HepG2 (cell line): Measurements from ENCODE around the gene ZNF451. TPM values are rescaled to one million over a fixed set of nuclear protein-coding genes. Genes with fewer than 3 reads are reported as not detected.

Experiments used
- CTCF ChIP-seq: sonication (generic); formaldehyde crosslinking; IDR thresholded peaks from 2 replicates; pipeline ENCODE4 v1.5.0; 2020; ENCODE audit warnings: mild to moderate bottlenecking, missing genetic modification reagents, moderate library complexity
- FOXK1 ChIP-seq: sonication (generic); formaldehyde crosslinking; IDR thresholded peaks from 2 replicates; pipeline ENCODE4 v1.4.0; 2020; ENCODE audit warnings: low read depth, missing genetic modification reagents, borderline replicate concordance
- GATAD2A ChIP-seq: IDR thresholded peaks from 2 replicates; pipeline ENCODE4 v1.6.1; 2016
- HES4 ChIP-seq: sonication (generic); formaldehyde crosslinking; IDR thresholded peaks from 2 replicates; pipeline ENCODE4 v1.9.0; 2021; ENCODE audit warnings: mild to moderate bottlenecking, missing genetic modification reagents, borderline replicate concordance
- HOXA7 ChIP-seq: sonication (generic); formaldehyde crosslinking; IDR thresholded peaks from 2 replicates; pipeline ENCODE4 v1.8.1; 2022; ENCODE audit warnings: mild to moderate bottlenecking, missing genetic modification reagents, moderate library complexity
- ISL2 ChIP-seq: sonication (generic); formaldehyde crosslinking; IDR thresholded peaks from 2 replicates; pipeline ENCODE4 v1.5.0; 2020; ENCODE audit warnings: missing genetic modification reagents
- JDP2 ChIP-seq: sonication (generic); formaldehyde crosslinking; IDR thresholded peaks from 2 replicates; pipeline ENCODE4 v1.8.1; 2022; ENCODE audit warnings: missing genetic modification reagents, borderline replicate concordance
- MBNL3 ChIP-seq: fragments of 250-450 bp; sonication (Bioruptor Pico); conservative IDR thresholded peaks from 2 replicates; pipeline ENCODE4 v1.8.0; 2022; ENCODE audit warnings: mild to moderate bottlenecking, inconsistent platforms
- MED13 ChIP-seq: sonication (generic); formaldehyde crosslinking; IDR thresholded peaks from 2 replicates; pipeline ENCODE4 v1.5.0; 2020; ENCODE audit warnings: missing genetic modification reagents
- MXD4 ChIP-seq: IDR thresholded peaks from 2 replicates; pipeline ENCODE4 v1.6.1; 2016; ENCODE audit warnings: mild to moderate bottlenecking, missing biosample characterization, missing genetic modification reagents
- NCOR1 ChIP-seq: fragments of 200-600 bp; sonication (generic); IDR thresholded peaks from 2 replicates; pipeline ENCODE4 v1.7.0; 2017; ENCODE audit warnings: antibody characterized with exemption, low read length, borderline replicate concordance
- NFE2 ChIP-seq: sonication (generic); formaldehyde crosslinking; IDR thresholded peaks from 2 replicates; pipeline ENCODE4 v1.4.0; 2020; ENCODE audit warnings: missing genetic modification reagents
- PAXIP1 ChIP-seq: sonication (generic); formaldehyde crosslinking; conservative IDR thresholded peaks from 2 replicates; pipeline ENCODE4 v1.4.0; 2020; ENCODE audit warnings: mild to moderate bottlenecking, missing genetic modification reagents, moderate library complexity
- SAP130 ChIP-seq: IDR thresholded peaks from 2 replicates; pipeline ENCODE4 v1.6.1; 2016; ENCODE audit warnings: low read depth
- SOX13 ChIP-seq, 3 experiments: fragments of 450-650 bp in 1 of 3; sonication (generic) in 1 of 3; formaldehyde crosslinking in 1 of 3; IDR thresholded peaks in 2 of 3; conservative IDR thresholded peaks in 1 of 3; 2 replicates each; pipeline versions ENCODE4 v1.5.0 to v1.6.1; 2016 to 2020; ENCODE audit warnings: antibody characterized with exemption in 1 of 3, mild to moderate bottlenecking in 1 of 3, missing compliant biosample characterization in 1 of 3, missing genetic modification reagents in 1 of 3, moderate library complexity in 1 of 3
- SOX5 ChIP-seq: IDR thresholded peaks from 2 replicates; pipeline ENCODE4 v1.6.1; 2016; ENCODE audit warnings: borderline replicate concordance
- SOX6 ChIP-seq, 2 experiments: fragments of 450-650 bp in 1 of 2; sonication (generic) in 1 of 2; formaldehyde crosslinking in 1 of 2; IDR thresholded peaks; 2 replicates each; pipeline versions ENCODE4 v1.4.0 to v1.6.1; 2017 to 2020; ENCODE audit warnings: antibody characterized with exemption in 1 of 2, mild to moderate bottlenecking in 1 of 2, missing genetic modification reagents in 1 of 2
- TGIF2 ChIP-seq: IDR thresholded peaks from 2 replicates; pipeline ENCODE4 v1.6.1; 2016; ENCODE audit warnings: control low read depth, missing compliant biosample characterization
- ZBTB43 ChIP-seq: sonication (generic); formaldehyde crosslinking; conservative IDR thresholded peaks from 2 replicates; pipeline ENCODE4 v1.4.0; 2020; ENCODE audit warnings: missing genetic modification reagents
- ZBTB8A ChIP-seq: sonication (generic); formaldehyde crosslinking; IDR thresholded peaks from 2 replicates; pipeline ENCODE4 v1.4.0; 2020; ENCODE audit warnings: mild to moderate bottlenecking, low read depth, missing genetic modification reagents, borderline replicate concordance
- ZFX ChIP-seq: sonication (generic); formaldehyde crosslinking; IDR thresholded peaks from 2 replicates; pipeline ENCODE4 v1.4.0; 2020; ENCODE audit warnings: mild to moderate bottlenecking, low read depth, missing genetic modification reagents, moderate library complexity
- ZNF331 ChIP-seq: sonication (generic); formaldehyde crosslinking; IDR thresholded peaks from 2 replicates; pipeline ENCODE4 v1.4.0; 2020; ENCODE audit warnings: missing genetic modification reagents
- ZNF543 ChIP-seq: sonication (generic); formaldehyde crosslinking; IDR thresholded peaks from 2 replicates; pipeline ENCODE4 v1.4.0; 2020; ENCODE audit warnings: mild to moderate bottlenecking, missing genetic modification reagents
- ZNF562 ChIP-seq: sonication (generic); formaldehyde crosslinking; IDR thresholded peaks from 2 replicates; pipeline ENCODE4 v1.8.0; 2022; ENCODE audit warnings: missing genetic modification reagents, borderline replicate concordance
- polyA plus RNA-seq, 8 experiments: library from polyadenylated mRNA; depleted of rRNA in 3 of 8; stranded (reverse) in 7 of 8; unstranded in 1 of 8; fragments of >200 nt; fragmentation: Illumina TruSeq in 4 of 8; extraction: Trizol in 4 of 8; gene quantifications; 2 replicates each; pipeline versions ENCODE4 v1.2.1 to v1.2.3, GENCODE V29; 2011 to 2016; ENCODE audit warnings: low read depth in 4 of 8, missing spikeins in 1 of 8, mixed read lengths in 1 of 8; ENCODE audit not compliant: insufficient read depth in 1 of 8
- total RNA-seq, 5 experiments: library from RNA; depleted of rRNA; stranded (reverse); fragments of >200 nt; fragmentation: Illumina TruSeq; extraction: Trizol; gene quantifications; 2 replicates each; pipeline ENCODE4 v1.2.3, GENCODE V29; 2016; ENCODE audit warnings: low read depth in 1 of 5

Gene ZNF451
- total and polyA plus RNA-seq, 2 of the 13 experiments (the other 11 are each of a cell fraction or from before 2014, with no cell fraction given) = 32.1 to 65.7 TPM

GRCh38 chr6:57141451-57142177, 51.6 kb downstream of the ZNF451 start (continued):
- TF ChIP-seq CTCF (CRISPR knock-in tag) (no peak), SAP130 (CRISPR knock-in tag) (0 out of 2 replicates have a peak, but pooled peaks have one; percentile 20), GATAD2A (CRISPR knock-in tag) (peak; percentile 33), ZNF543 (no peak), ZBTB8A (CRISPR knock-in tag) (no peak), SOX5 (CRISPR knock-in tag) (peak; percentile 70), SOX13 (IDR thresholded peaks at IDR 0.05) (peak; percentile 64; the same call in 1 of the 2 replicates), SOX13 (CRISPR knock-in tag; conservative IDR thresholded peaks at IDR 0.05 in 1 of 2, IDR thresholded peaks at IDR 0.05 in 1 of 2) (peak in 1 of 2 experiments; percentile 89; a peak in 2 of 4 replicates), ZNF562 (no peak), MED13 (no peak), NFE2 (CRISPR knock-in tag) (no peak), FOXK1 (no peak), ZFX (CRISPR knock-in tag) (no peak), MXD4 (CRISPR knock-in tag) (no peak), HES4 (CRISPR knock-in tag) (no peak), NCOR1 (peak; percentile 47; the same call in 1 of the 2 replicates), HOXA7 (CRISPR knock-in tag) (no peak), ISL2 (CRISPR knock-in tag) (peak; percentile 74; the same call in 1 of the 2 replicates), SOX6 (IDR thresholded peaks at IDR 0.05) (no peak), SOX6 (CRISPR knock-in tag; IDR thresholded peaks at IDR 0.05) (peak; percentile 79), JDP2 (no peak), PAXIP1 (CRISPR knock-in tag) (peak; percentile 52), ZBTB43 (no peak), MBNL3 (no peak), TGIF2 (no peak), ZNF331 (CRISPR knock-in tag) (peak; percentile 30; the same call in 1 of the 2 replicates)
